AG08396 (cell line): ENCODE results near the gene CUEDC1.
A peak's percentile ranks its signal among the peaks of the same experiment; 100 is the strongest.

ENCODE experiments used
- DNase-seq: peaks from one replicate; pipeline ENCODE4 v3.0.0; 2012; ENCODE audit warnings: low spot score, mixed read lengths

CUEDC1 gene

GRCh38 chr17:57915544-57915943 is 39.7 kb downstream of the CUEDC1 start:
- DNase-seq = no peak

GRCh38 chr17:57914273-57915142 is 40.7 kb downstream of the CUEDC1 start:
- DNase-seq = no peak

GRCh38 chr17:57913575-57914272 is 41.5 kb downstream of the CUEDC1 start:
- no peak for DNase-seq

- DNase-seq = no peak
These were observed 43.2 kb downstream of the CUEDC1 start for GRCh38 chr17:57911834-57912673.

GRCh38 chr17:57910462-57911420 is 44.5 kb downstream of the CUEDC1 start:
- DNase-seq = no peak

GRCh38 chr17:57909551-57909950 is 45.7 kb downstream of the CUEDC1 start:
- no peak for DNase-seq

GRCh38 chr17:57908278-57908677 is 46.9 kb downstream of the CUEDC1 start:
- no peak for DNase-seq

- no peak for DNase-seq
These were observed 48.3 kb downstream of the CUEDC1 start for GRCh38 chr17:57906910-57907309.

GRCh38 chr17:57905875-57906455 is 49.2 kb downstream of the CUEDC1 start:
- no peak for DNase-seq

GRCh38 chr17:57903961-57904360 is 51.3 kb downstream of the CUEDC1 start:
- DNase-seq = no peak

- peak; percentile 84 for DNase-seq
These were observed 52.1 kb downstream of the CUEDC1 start for GRCh38 chr17:57902800-57903759.

- no peak for DNase-seq
These were observed 53.0 kb downstream of the CUEDC1 start for GRCh38 chr17:57902117-57902799.

GRCh38 chr17:57900991-57901743 is 54.0 kb downstream of the CUEDC1 start:
- DNase-seq = no peak

GRCh38 chr17:57899822-57900221 is 55.4 kb downstream of the CUEDC1 start:
- DNase-seq = no peak

GRCh38 chr17:57899391-57899790 is 55.8 kb downstream of the CUEDC1 start:
- no peak for DNase-seq

- DNase-seq = peak; percentile 83
These were observed 56.5 kb downstream of the CUEDC1 start for GRCh38 chr17:57898487-57899311.

- DNase-seq = no peak
These were observed 59.7 kb downstream of the CUEDC1 start for GRCh38 chr17:57895382-57896060.
